Measurements from ENCODE around the gene ATP6V0C. TPM values are rescaled to one million over a fixed set of nuclear protein-coding genes. Genes with fewer than 3 reads are reported as not detected.
A peak's percentile ranks its signal among the peaks of the same experiment; 100 is the strongest.

ATP6V0C gene
- polyA plus RNA-seq, 1 donor (not counting 4 experiments of a cell fraction or from before 2014, with no cell fraction given), result 11.4 TPM

DNA sequence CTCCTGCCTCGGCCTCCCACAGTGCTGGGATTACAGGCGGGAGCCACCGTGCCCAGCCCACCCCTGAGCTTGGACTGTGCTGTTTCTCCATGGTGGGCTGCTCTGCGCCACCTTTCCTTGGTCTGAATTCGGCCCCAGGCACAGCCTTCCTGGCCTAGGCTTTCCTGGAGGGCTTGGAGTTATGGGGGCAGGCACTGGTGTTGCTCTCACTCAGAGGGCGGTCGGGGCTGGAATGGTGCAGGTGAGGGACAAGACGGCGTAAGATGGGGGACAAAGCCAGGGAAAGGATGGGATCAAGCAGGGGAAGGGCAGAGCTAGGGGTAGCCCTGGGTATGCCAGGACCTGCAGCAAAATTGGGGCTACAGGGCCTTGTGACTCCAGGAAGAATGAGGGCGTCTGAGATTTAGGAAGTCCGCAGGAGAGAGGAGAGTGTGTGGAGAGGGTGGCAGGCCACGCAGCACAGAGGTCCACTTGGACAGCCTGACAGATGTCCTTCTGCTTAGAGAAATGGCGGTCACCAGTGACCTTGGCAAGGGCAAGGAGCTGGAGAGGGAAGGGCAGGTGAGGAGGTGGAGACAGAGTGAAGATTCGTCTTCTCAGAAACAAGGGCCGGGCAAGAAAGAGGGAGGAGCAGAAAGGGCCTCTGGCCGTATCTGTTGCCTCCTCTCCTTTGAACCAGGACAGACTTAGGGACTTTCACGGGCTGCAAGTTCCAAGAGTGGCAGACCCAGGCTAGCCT, 1.6 kb upstream of the ATP6V0C start:
- FAIRE-seq (no peak), DNase-seq (ENCODE audit: low read depth, low spot score) (no peak)
- Histone ChIP-seq H3K9me3 (ENCODE audit: control insufficient read depth, low read depth, low read length) (no peaks in the 10 kb centered on the region), H3K4me2 (ENCODE audit: control insufficient read depth, extremely low read depth, insufficient read depth, low read depth, low read length) (no peak overlapping the region), H3K27ac (ENCODE audit: control insufficient read depth, insufficient read depth, low read length) (no peak overlapping the region), H3K27me3 (ENCODE audit: control insufficient read depth, extremely low read depth, insufficient read depth, low read length) (no peaks in the 10 kb centered on the region), H3K9me1 (ENCODE audit: control insufficient read depth, extremely low read depth, insufficient read depth, low read length) (peaks cover 11% of the 10 kb centered on the region), H3K4me3 (ENCODE audit: control insufficient read depth in 2 of 3, extremely low read depth in 1 of 3, insufficient read depth in 2 of 3, low read depth in 1 of 3, low read length in 3 of 3) (no peak overlapping the region), H3K36me3 (ENCODE audit: control insufficient read depth in 2 of 2, extremely low read depth in 1 of 2, insufficient read depth in 2 of 2, low read length in 2 of 2) (peaks cover 1 to 5% of the 10 kb centered on the region in 2 experiments), H3K79me2 (ENCODE audit: control insufficient read depth, insufficient read depth, low read length) (peaks cover 32% of the 10 kb centered on the region), H3K4me1 (ENCODE audit: control insufficient read depth, extremely low read depth, insufficient read depth, low read length) (peaks cover 25% of the 10 kb centered on the region), H4K20me1 (ENCODE audit: control insufficient read depth, extremely low read depth, insufficient read depth, low read length) (peaks cover 19% of the 10 kb centered on the region), H3K9ac (ENCODE audit: control insufficient read depth, extremely low read depth, insufficient read depth, low read length) (no peak overlapping the region), H2AFZ (ENCODE audit: control insufficient read depth, low read length) (no peak overlapping the region)
- TF ChIP-seq EZH2 (IDR thresholded peaks at IDR 0.05; ENCODE audit: low read length), result no peak
- TF ChIP-seq, protein P1, sequence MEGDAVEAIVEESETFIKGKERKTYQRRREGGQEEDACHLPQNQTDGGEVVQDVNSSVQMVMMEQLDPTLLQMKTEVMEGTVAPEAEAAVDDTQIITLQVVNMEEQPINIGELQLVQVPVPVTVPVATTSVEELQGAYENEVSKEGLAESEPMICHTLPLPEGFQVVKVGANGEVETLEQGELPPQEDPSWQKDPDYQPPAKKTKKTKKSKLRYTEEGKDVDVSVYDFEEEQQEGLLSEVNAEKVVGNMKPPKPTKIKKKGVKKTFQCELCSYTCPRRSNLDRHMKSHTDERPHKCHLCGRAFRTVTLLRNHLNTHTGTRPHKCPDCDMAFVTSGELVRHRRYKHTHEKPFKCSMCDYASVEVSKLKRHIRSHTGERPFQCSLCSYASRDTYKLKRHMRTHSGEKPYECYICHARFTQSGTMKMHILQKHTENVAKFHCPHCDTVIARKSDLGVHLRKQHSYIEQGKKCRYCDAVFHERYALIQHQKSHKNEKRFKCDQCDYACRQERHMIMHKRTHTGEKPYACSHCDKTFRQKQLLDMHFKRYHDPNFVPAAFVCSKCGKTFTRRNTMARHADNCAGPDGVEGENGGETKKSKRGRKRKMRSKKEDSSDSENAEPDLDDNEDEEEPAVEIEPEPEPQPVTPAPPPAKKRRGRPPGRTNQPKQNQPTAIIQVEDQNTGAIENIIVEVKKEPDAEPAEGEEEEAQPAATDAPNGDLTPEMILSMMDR (optimal IDR thresholded peaks at IDR 0.05 in 1 of 3, IDR thresholded peaks at IDR 0.05 in 1 of 3, conservative IDR thresholded peaks at IDR 0.05 in 1 of 3; ENCODE audit: extremely low read depth in 1 of 3, insufficient read depth in 2 of 3, low read length in 3 of 3), result no peak
- dilution Hi-C loops (cut with MboI; ENCODE audit: extremely low pct_ligation_motif_present, low sequenced_read_pairs), result no loop called here

- Histone ChIP-seq H3K9me1 (ENCODE audit: control insufficient read depth, extremely low read depth, insufficient read depth, low read length) (peaks cover 11% of the 10 kb centered on the region), H3K9me3 (ENCODE audit: control insufficient read depth, low read depth, low read length) (no peaks in the 10 kb centered on the region), H3K27me3 (ENCODE audit: control insufficient read depth, extremely low read depth, insufficient read depth, low read length) (no peaks in the 10 kb centered on the region), H3K4me2 (ENCODE audit: control insufficient read depth, extremely low read depth, insufficient read depth, low read depth, low read length) (peak overlapping the region; percentile 74), H3K79me2 (ENCODE audit: control insufficient read depth, insufficient read depth, low read length) (peaks cover 39% of the 10 kb centered on the region), H3K4me1 (ENCODE audit: control insufficient read depth, extremely low read depth, insufficient read depth, low read length) (peaks cover 32% of the 10 kb centered on the region), H3K27ac (ENCODE audit: control insufficient read depth, insufficient read depth, low read length) (no peak overlapping the region), H4K20me1 (ENCODE audit: control insufficient read depth, extremely low read depth, insufficient read depth, low read length) (peaks cover 25% of the 10 kb centered on the region), H3K36me3 (ENCODE audit: control insufficient read depth in 2 of 2, extremely low read depth in 1 of 2, insufficient read depth in 2 of 2, low read length in 2 of 2) (peaks cover 1 to 5% of the 10 kb centered on the region in 2 experiments), H2AFZ (ENCODE audit: control insufficient read depth, low read length) (peak overlapping the region; percentile 63), H3K9ac (ENCODE audit: control insufficient read depth, extremely low read depth, insufficient read depth, low read length) (peak overlapping the region; percentile 93), H3K4me3 (ENCODE audit: control insufficient read depth in 2 of 3, extremely low read depth in 1 of 3, insufficient read depth in 2 of 3, low read depth in 1 of 3, low read length in 3 of 3) (peak overlapping the region in 2 of 3 experiments; percentile 38 to 88)
- TF ChIP-seq, protein P1 (optimal IDR thresholded peaks at IDR 0.05 in 1 of 3, IDR thresholded peaks at IDR 0.05 in 1 of 3, conservative IDR thresholded peaks at IDR 0.05 in 1 of 3; ENCODE audit: extremely low read depth in 1 of 3, insufficient read depth in 2 of 3, low read length in 3 of 3), result no peak
- TF ChIP-seq EZH2 (IDR thresholded peaks at IDR 0.05; ENCODE audit: low read length), result no peak
- FAIRE-seq (no peak), DNase-seq (ENCODE audit: low read depth, low spot score) (no peak)
- dilution Hi-C loops (cut with MboI; ENCODE audit: extremely low pct_ligation_motif_present, low sequenced_read_pairs), result no loop called here
These were observed 882 bp upstream of the ATP6V0C start for GRCh38 chr16:2512735-2513404.

All from keratinocyte (primary cell).